Breast epithelium (tissue), 4 donors: Measurements from ENCODE around the gene HELZ. TPM values are rescaled to one million over a fixed set of nuclear protein-coding genes. Genes with fewer than 3 reads are reported as not detected.

ENCODE experiments used
- DNase-seq, 2 donors: peaks; one replicate each; pipeline ENCODE4 v3.0.0-alpha.2; 2019; ENCODE audit warnings: low spot score in 2 of 2
- H3K27ac ChIP-seq, 2 donors: fragments of 200-600 bp; sonication (generic) in 1 of 2; one replicate each; pipeline ENCODE4 v1.5.1; 2016 to 2019; ENCODE audit warnings: mild to moderate bottlenecking in 1 of 2
- H3K27me3 ChIP-seq, 2 donors: fragments of 200-600 bp; sonication (generic) in 1 of 2; one replicate each; pipeline versions ENCODE4 v1.5.1 to v1.6.0; 2017 to 2019; ENCODE audit warnings: control low read depth in 1 of 2, mild to moderate bottlenecking in 1 of 2
- H3K36me3 ChIP-seq: fragments of 200-600 bp; one replicate; pipeline ENCODE4 v1.5.1; 2019
- H3K4me1 ChIP-seq, 2 donors: fragments of 200-600 bp; sonication (generic); one replicate each; pipeline ENCODE4 v1.5.1; 2016 to 2019; ENCODE audit warnings: control low read depth in 1 of 2
- H3K4me3 ChIP-seq, 3 donors: fragments of 200-600 bp; sonication (generic); 1 replicate in 2 of 3; 2 replicates in 1 of 3; pipeline ENCODE4 v1.5.1; 2016 to 2019; ENCODE audit warnings: mild to moderate bottlenecking in 3 of 3, moderate library complexity in 2 of 3
- H3K9me3 ChIP-seq, 2 donors: fragments of 200-600 bp; sonication (generic) in 1 of 2; one replicate each; pipeline ENCODE4 v1.5.1; 2016 to 2019; ENCODE audit warnings: control low read depth in 1 of 2
- POLR2A ChIP-seq: fragments of 450-650 bp; IDR thresholded peaks from one replicate; pipeline ENCODE4 v1.6.1; 2016; ENCODE audit warnings: antibody characterized with exemption, mild to moderate bottlenecking, moderate library complexity
- POLR2AphosphoS5 ChIP-seq, 3 donors: sonication (generic); formaldehyde crosslinking; IDR thresholded peaks; one replicate each; pipeline ENCODE4 v1.6.1; 2017; ENCODE audit warnings: antibody characterized with exemption in 3 of 3
- intact Hi-C: fragments of 100-400 bp; cut with DNase I; formaldehyde crosslinking; loops from one replicate; pipeline ENCODE4 v1.15.1; 2023; ENCODE audit warnings: low total_unique reads
- total RNA-seq, 3 donors: library from RNA; depleted of rRNA; stranded (reverse); fragments of >200 nt; gene quantifications; one replicate each; pipeline ENCODE4 v1.1.0, GENCODE V29; 2016
- TF ChIP-seq, protein P1 (sequence below), 3 donors: fragments of 450-650 bp; IDR thresholded peaks; one replicate each; pipeline ENCODE4 v1.5.1; 2016 to 2017; ENCODE audit warnings: antibody characterized with exemption in 3 of 3, mild to moderate bottlenecking in 3 of 3, moderate library complexity in 3 of 3

The HELZ gene
- total RNA-seq, 3 donors from 2014 or later, result 66.5 to 104 (median 79.8) TPM

DNA sequence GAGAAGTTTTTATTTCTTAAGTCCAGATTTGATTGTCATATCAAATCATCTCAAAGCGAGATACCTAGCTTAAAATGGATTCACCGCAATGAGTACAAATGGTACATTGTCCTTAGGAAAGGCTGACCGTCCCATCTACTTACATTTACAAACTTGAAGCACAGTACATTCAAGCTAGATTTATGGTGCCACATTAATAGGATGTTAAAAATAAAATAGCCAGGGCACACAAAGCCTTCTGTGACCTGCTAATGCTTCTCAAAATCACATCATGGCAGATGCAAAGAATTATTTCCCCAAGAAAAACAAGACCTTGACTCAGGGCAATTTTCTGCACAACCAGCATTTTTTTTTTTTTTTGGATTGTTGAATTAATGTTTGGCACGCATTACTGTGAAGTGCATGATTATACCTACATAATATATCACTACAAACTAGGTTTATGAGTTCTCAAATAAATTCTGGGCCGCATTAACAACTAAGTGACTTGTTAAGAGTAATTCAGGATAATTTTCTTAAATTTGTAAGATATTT is 175.3 kb downstream of the HELZ start:
- H3K36me3 ChIP-seq, result no peaks in the 10 kb centered on the region
- no peaks in the 10 kb centered on the region for H3K4me1 ChIP-seq
- DNase-seq, result no peak
- no peak overlapping the region for H3K27ac ChIP-seq
- H3K27me3 ChIP-seq, result no peaks in the 10 kb centered on the region
- TF ChIP-seq, protein P1, sequence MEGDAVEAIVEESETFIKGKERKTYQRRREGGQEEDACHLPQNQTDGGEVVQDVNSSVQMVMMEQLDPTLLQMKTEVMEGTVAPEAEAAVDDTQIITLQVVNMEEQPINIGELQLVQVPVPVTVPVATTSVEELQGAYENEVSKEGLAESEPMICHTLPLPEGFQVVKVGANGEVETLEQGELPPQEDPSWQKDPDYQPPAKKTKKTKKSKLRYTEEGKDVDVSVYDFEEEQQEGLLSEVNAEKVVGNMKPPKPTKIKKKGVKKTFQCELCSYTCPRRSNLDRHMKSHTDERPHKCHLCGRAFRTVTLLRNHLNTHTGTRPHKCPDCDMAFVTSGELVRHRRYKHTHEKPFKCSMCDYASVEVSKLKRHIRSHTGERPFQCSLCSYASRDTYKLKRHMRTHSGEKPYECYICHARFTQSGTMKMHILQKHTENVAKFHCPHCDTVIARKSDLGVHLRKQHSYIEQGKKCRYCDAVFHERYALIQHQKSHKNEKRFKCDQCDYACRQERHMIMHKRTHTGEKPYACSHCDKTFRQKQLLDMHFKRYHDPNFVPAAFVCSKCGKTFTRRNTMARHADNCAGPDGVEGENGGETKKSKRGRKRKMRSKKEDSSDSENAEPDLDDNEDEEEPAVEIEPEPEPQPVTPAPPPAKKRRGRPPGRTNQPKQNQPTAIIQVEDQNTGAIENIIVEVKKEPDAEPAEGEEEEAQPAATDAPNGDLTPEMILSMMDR (IDR thresholded peaks at IDR 0.05), result no peak
- TF ChIP-seq POLR2A (no peak), POLR2AphosphoS5 (IDR thresholded peaks at IDR 0.05) (no peak)
- no peak overlapping the region for H3K4me3 ChIP-seq
- H3K9me3 ChIP-seq, result no peaks in the 10 kb centered on the region
- intact Hi-C loops, result no loop called here

DNA sequence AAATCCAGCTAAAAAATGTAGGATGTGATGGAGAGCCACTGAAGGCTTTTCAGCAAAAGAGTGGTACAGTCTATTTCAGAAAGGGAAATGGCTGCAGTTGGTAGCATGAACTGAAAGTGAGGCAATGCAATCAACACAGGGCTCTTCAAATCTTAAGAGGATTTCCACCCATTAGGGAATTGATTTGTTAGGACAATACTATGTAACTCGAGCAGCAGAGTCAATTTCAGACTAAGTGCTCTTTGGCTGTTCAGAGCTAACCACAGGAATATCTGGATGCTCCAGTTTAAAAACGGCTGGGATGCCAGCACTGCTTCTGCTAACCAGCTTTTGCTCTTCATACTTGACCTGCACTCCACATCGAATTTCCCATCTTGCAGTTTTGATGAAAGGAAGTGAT is 176.0 kb downstream of the HELZ start:
- Histone ChIP-seq H3K27me3 (no peaks in the 10 kb centered on the region), H3K36me3 (no peaks in the 10 kb centered on the region), H3K9me3 (no peaks in the 10 kb centered on the region), H3K4me1 (no peaks in the 10 kb centered on the region), H3K4me3 (no peak overlapping the region), H3K27ac (no peak overlapping the region)
- TF ChIP-seq POLR2A (no peak), POLR2AphosphoS5 (IDR thresholded peaks at IDR 0.05) (no peak)
- TF ChIP-seq, protein P1 (IDR thresholded peaks at IDR 0.05), result no peak
- no peak for DNase-seq
- intact Hi-C loops, result no loop called here

DNA sequence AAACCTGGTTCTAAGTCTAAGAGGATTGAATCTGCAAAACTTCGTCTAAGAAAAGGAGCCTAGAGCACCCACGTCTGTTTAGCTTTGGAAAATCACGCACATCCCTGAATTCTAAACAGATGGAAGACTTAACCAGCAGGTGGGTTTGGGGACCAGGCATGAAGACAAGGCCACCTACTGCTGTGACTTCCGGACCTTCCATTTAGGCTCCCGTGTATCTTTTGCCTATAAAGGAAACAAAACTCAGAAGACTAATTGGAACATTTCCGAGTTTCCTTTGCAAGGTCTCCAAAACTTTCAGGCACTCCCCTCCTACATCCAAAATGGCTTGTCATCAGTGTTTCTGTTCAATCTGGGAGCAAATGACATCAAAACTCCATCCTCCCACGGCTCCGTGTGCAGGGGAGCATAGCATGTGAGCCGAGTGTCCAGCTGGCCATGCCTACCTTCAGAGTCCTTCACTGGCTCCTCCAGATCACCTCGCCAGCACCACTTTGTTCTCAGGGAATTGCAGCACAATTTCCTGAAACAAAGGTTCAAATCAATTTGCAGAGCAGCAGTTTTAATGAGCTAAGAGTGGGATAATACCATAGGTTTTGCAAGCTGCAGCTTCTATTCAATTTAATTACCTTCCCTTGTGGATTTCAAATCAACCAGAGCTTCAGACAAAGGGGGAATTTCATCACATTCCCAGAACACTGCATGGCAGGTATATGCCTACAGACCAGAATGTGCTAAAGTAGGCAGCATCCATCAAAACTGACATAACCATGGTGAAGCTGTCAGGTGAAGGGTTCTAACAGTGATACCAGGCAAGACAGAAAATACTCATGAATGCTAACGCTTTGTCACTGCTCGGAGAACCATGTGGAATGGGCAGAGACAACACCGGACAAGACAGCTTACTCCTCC is 177.2 kb downstream of the HELZ start:
- Histone ChIP-seq H3K9me3 (no peaks in the 10 kb centered on the region), H3K4me3 (no peak overlapping the region), H3K27me3 (no peaks in the 10 kb centered on the region), H3K36me3 (no peaks in the 10 kb centered on the region), H3K4me1 (no peaks in the 10 kb centered on the region), H3K27ac (no peak overlapping the region)
- no peak for TF ChIP-seq POLR2A
- TF ChIP-seq, protein P1 (IDR thresholded peaks at IDR 0.05), result no peak
- intact Hi-C loops, result no loop called here
- DNase-seq, result no peak

DNA sequence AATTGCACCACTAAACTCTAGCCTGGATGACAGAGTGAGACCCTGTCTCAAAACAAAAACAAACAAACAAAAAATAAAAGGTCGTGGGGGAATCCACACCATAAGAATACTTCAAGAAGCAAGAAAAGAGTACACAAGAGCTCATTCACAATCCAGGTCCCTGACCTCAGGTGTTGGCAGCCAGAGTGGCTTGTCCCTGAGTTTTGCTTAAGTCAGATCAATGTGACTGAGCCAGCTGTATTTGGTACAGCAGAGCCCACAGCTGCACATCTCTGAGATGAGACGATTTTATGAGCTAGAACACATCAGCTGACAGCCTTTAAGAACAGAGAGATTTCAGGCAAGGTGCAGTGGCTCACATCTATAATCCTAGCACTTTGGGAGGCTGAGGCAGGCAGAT is 178.3 kb downstream of the HELZ start:
- H3K4me3 ChIP-seq, result no peak overlapping the region
- no peak for DNase-seq
- intact Hi-C loops, result no loop called here
- TF ChIP-seq POLR2A (no peak), POLR2AphosphoS5 (IDR thresholded peaks at IDR 0.05) (no peak)
- TF ChIP-seq, protein P1 (IDR thresholded peaks at IDR 0.05), result no peak
- no peak overlapping the region for H3K27ac ChIP-seq
- no peaks in the 10 kb centered on the region for H3K9me3 ChIP-seq
- no peaks in the 10 kb centered on the region for H3K27me3 ChIP-seq
- H3K4me1 ChIP-seq, result no peaks in the 10 kb centered on the region
- H3K36me3 ChIP-seq, result no peaks in the 10 kb centered on the region

DNA sequence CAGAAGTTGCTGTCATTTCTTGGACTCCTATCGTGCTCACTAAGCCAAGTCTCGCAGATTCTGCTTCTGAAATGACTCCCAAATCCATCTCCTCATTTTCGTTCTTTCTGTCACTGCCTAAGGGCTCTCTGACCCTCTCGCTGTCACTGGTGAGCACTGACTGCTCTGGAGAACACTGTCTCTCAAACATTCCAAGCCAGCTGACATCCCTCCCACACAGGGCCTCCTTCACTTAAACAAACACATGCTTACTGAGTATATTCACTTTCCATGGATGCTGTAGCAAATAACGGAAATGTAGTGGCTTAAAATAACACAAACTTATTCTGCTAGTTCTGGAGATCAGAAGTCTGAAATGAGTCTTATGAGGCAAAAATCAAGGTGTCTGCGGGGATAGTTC is 181.9 kb downstream of the HELZ start:
- no peak overlapping the region for H3K27ac ChIP-seq
- H3K4me3 ChIP-seq, result no peak overlapping the region
- H3K27me3 ChIP-seq, result no peaks in the 10 kb centered on the region

More for the DNA sequence above, 181.9 kb downstream of the HELZ start:
- Histone ChIP-seq H3K36me3 (no peaks in the 10 kb centered on the region), H3K4me1 (no peaks in the 10 kb centered on the region), H3K9me3 (no peaks in the 10 kb centered on the region)
- intact Hi-C loops, result no loop called here
- TF ChIP-seq POLR2AphosphoS5 (IDR thresholded peaks at IDR 0.05), result no peak
- TF ChIP-seq, protein P1 (IDR thresholded peaks at IDR 0.05), result no peak
- TF ChIP-seq POLR2A, result no peak
- no peak for DNase-seq
